Sigmoid colon (tissue), 7 donors: Measurements from ENCODE around the gene XDH. TPM values are rescaled to one million over a fixed set of nuclear protein-coding genes. Genes with fewer than 3 reads are reported as not detected.

ENCODE experiments used
- DNase-seq: peaks from one replicate; pipeline ENCODE4 v3.0.0-alpha.2; 2019
- H3K27ac ChIP-seq, 4 donors: fragments of 200-600 bp; sonication (generic); one replicate each; pipeline ENCODE4 v1.5.1; 2016 to 2019; ENCODE audit warnings: mild to moderate bottlenecking in 1 of 4
- H3K27me3 ChIP-seq, 3 donors: fragments of 200-600 bp; sonication (generic); one replicate each; pipeline ENCODE4 v1.5.1; 2019; ENCODE audit warnings: mild to moderate bottlenecking in 1 of 3
- H3K36me3 ChIP-seq, 4 donors: fragments of 200-600 bp; sonication (generic); one replicate each; pipeline ENCODE4 v1.5.1; 2016 to 2019
- H3K4me1 ChIP-seq, 4 donors: fragments of 200-600 bp; sonication (generic); one replicate each; pipeline ENCODE4 v1.5.1; 2017 to 2019
- H3K4me3 ChIP-seq, 4 donors: fragments of 200-600 bp; sonication (generic); one replicate each; pipeline ENCODE4 v1.5.1; 2017 to 2019; ENCODE audit warnings: mild to moderate bottlenecking in 2 of 4, moderate library complexity in 1 of 4
- H3K9me3 ChIP-seq, 4 donors: fragments of 200-600 bp in 3 of 4; sonication (generic) in 3 of 4; one replicate each; pipeline versions ENCODE4 v1.5.1 to v1.6.1; 2013 to 2019
- CTCF ChIP-seq, 4 experiments: fragments of 450-650 bp in 3 of 4; fragments of 200-600 bp in 1 of 4; IDR thresholded peaks; one replicate each; pipeline ENCODE4 v1.5.1; 2016 to 2019; ENCODE audit warnings: antibody characterized with exemption in 4 of 4, mild to moderate bottlenecking in 3 of 4, moderate library complexity in 2 of 4
- EP300 ChIP-seq, 4 donors: sonication (generic); formaldehyde crosslinking; IDR thresholded peaks; one replicate each; pipeline ENCODE4 v1.6.1; 2017; ENCODE audit warnings: antibody characterized with exemption in 4 of 4
- POLR2A ChIP-seq, 2 donors: fragments of 450-650 bp; IDR thresholded peaks; one replicate each; pipeline ENCODE4 v1.6.1; 2016; ENCODE audit warnings: antibody characterized with exemption in 2 of 2, mild to moderate bottlenecking in 2 of 2, moderate library complexity in 2 of 2
- POLR2AphosphoS5 ChIP-seq, 4 donors: sonication (generic); formaldehyde crosslinking; IDR thresholded peaks; one replicate each; pipeline ENCODE4 v1.6.1; 2017; ENCODE audit warnings: antibody characterized with exemption in 4 of 4
- WGBS, 2 donors: extraction: QIAGEN DNeasy Blood & Tissue Kit; methylation state at CpG; one replicate each; pipeline ENCODE4 v1.1.7; 2013; 5-methylcytosine and 5-hydroxymethylcytosine counted together
- intact Hi-C: fragments of 100-400 bp; cut with DNase I; formaldehyde crosslinking; loops from one replicate; pipeline ENCODE4 v1.15.1; 2023
- polyA plus RNA-seq, 3 donors: library from polyadenylated mRNA; stranded (reverse); fragments of 200-250 nt; gene quantifications; one replicate each; pipeline ENCODE4 v1.2.3, GENCODE V29; 2013
- total RNA-seq, 4 donors: library from RNA; depleted of rRNA; stranded (reverse); fragments of >200 nt; gene quantifications; one replicate each; pipeline ENCODE4 v1.1.0, GENCODE V29; 2016
- donor health status: healthy with polysubstance abuse.
- donor health status: Bipolar disorder and iron deficiency.
- donor health status: healthy.

XDH gene
- total and polyA plus RNA-seq, 7 donors: 0.71 to 30.1 (median 10.7) TPM; not detected in 3

DNA sequence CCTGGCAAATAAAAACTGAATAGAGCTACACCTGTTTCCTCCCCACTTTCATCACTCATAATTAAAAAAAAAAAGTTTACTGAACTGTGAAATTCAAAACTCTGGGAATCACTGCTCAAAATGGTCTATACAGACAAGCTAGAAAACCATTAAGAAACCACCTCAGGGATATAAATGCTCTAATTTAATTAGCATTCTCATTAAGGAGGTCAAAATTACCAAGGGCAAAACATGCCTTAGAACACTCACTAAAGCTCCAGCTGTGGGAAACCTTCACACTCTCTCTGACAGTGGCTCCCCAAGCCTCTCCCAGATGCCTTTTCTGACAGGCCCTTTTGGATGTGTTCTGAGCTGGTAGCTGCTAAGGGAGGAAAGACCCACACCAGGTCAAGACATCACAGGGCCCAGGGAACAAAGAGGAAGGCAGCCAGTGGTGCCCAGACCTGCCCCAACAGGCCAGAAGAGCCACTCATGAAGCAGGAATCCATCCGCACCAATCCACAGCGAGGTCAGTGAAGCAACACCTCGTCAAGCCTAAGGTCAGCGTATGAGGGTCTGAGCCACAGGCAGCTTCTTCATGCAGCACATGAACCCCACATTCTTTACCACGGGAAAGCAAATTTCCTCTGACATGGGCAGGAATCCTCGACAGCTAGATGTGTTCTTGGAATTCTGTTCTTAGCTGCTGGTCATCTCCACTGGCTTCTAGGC, 35.6 kb downstream of the XDH start:
- Histone ChIP-seq H3K36me3 (no peaks in the 10 kb centered on the region), H3K27ac (no peak overlapping the region), H3K4me1 (no peaks in the 10 kb centered on the region), H3K4me3 (no peak overlapping the region), H3K9me3 (no peaks in the 10 kb centered on the region), H3K27me3 (no peaks in the 10 kb centered on the region)
- no peak for TF ChIP-seq EP300 (IDR thresholded peaks at IDR 0.05)
- no peak for TF ChIP-seq POLR2AphosphoS5 (IDR thresholded peaks at IDR 0.05)
- no peak for TF ChIP-seq CTCF (IDR thresholded peaks at IDR 0.05)
- no peak for TF ChIP-seq POLR2A (IDR thresholded peaks at IDR 0.05)
- DNase-seq: no peak
- 90 to 91% methylated on average over 6 of the region's 6 CpGs for WGBS, 2 donors
- intact Hi-C loops: no loop called here

- Histone ChIP-seq H3K27ac (no peak overlapping the region), H3K9me3 (no peaks in the 10 kb centered on the region), H3K4me1 (no peaks in the 10 kb centered on the region), H3K4me3 (no peak overlapping the region), H3K27me3 (no peaks in the 10 kb centered on the region), H3K36me3 (no peaks in the 10 kb centered on the region)
- no peak for DNase-seq
- TF ChIP-seq POLR2A (IDR thresholded peaks at IDR 0.05) (no peak), POLR2AphosphoS5 (IDR thresholded peaks at IDR 0.05) (no peak), CTCF (IDR thresholded peaks at IDR 0.05) (no peak), EP300 (IDR thresholded peaks at IDR 0.05) (no peak)
- intact Hi-C loops: no loop called here
- WGBS, 2 donors: 39 to 80% methylated on average over 3 of the region's 3 CpGs
Measured at GRCh38 chr2:31378389-31378788, 36.2 kb downstream of the XDH start.

DNA sequence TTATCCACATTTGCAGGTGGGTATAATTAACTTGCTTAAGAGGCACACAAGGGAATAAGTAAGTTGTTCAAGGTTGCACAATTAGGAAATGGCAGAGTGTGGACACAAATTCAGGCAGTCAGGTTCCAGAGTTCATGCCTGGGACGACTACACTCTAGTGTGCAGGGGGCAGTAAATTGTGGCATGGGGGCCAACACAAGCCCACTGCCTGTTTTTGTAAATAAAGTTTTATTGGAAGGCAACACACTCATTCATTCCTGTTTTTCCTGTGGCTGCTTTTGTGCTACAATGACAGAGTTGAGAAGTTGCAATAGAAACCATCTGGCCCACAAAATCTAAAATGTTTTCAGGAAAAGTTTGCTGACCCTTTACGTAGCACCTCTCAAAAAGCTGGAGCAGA, 41.4 kb downstream of the XDH start:
- Histone ChIP-seq H3K36me3 (no peaks in the 10 kb centered on the region), H3K4me1 (no peaks in the 10 kb centered on the region), H3K27me3 (no peaks in the 10 kb centered on the region), H3K4me3 (no peak overlapping the region), H3K27ac (no peak overlapping the region), H3K9me3 (no peaks in the 10 kb centered on the region)
- TF ChIP-seq EP300 (IDR thresholded peaks at IDR 0.05) (no peak), POLR2AphosphoS5 (IDR thresholded peaks at IDR 0.05) (no peak), CTCF (IDR thresholded peaks at IDR 0.05) (no peak), POLR2A (IDR thresholded peaks at IDR 0.05) (no peak)
- 75 to 86% methylated on average over 2 of the region's 2 CpGs for WGBS, 2 donors
- intact Hi-C loops: no loop called here
- DNase-seq: no peak

DNA sequence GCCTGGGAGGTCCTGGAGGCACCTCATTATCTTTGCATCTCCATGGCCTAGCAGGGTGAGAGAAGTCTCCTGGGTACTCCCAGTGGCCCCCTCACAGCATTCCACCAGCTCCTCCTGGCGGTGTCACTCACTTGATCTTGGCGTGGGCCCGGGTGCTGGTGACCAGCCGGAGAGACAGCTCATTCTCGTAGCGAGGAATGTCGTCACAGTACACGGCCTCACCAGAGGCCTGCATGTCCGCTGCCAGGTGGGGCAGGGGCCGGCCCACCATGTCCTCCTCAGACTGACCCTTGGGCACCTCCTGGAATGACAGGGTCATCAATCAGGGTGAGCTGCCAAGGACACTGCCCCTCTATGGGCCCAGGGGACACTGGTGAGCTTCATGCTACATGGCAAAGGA, 42.4 kb downstream of the XDH start:
- Histone ChIP-seq H3K4me1 (no peaks in the 10 kb centered on the region), H3K4me3 (no peak overlapping the region), H3K27me3 (no peaks in the 10 kb centered on the region), H3K36me3 (no peaks in the 10 kb centered on the region), H3K9me3 (no peaks in the 10 kb centered on the region), H3K27ac (no peak overlapping the region)
- 95% methylated on average over 10 of the region's 10 CpGs for WGBS, 2 donors
- TF ChIP-seq EP300 (IDR thresholded peaks at IDR 0.05) (no peak), CTCF (IDR thresholded peaks at IDR 0.05) (no peak), POLR2A (IDR thresholded peaks at IDR 0.05) (no peak), POLR2AphosphoS5 (IDR thresholded peaks at IDR 0.05) (no peak)
- DNase-seq: no peak
- intact Hi-C loops: no loop called here

DNA sequence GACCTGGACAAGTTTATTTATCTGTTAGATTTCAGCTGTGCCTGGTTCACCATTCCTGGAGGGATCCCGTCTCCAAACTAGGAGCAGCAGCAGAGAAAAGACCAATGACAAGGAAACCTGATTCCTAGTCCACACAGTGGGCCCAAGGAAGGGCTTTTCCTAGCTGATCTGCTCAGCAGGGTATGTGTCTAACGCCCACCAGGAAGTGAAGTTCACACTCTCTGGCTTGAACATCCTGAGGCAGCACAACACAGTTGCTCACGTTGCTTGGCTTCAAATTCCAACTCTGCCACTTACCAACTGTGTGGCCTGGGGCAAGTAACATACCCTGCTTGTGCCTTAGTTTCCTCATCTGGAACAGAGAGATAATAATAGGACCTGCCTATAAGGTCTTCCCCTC, 42.9 kb downstream of the XDH start:
- no peak for TF ChIP-seq POLR2AphosphoS5 (IDR thresholded peaks at IDR 0.05)
- TF ChIP-seq EP300 (IDR thresholded peaks at IDR 0.05): no peak
- TF ChIP-seq POLR2A (IDR thresholded peaks at IDR 0.05): no peak
- no peak for TF ChIP-seq CTCF (IDR thresholded peaks at IDR 0.05)

More for the DNA sequence above, 42.9 kb downstream of the XDH start:
- H3K27me3 ChIP-seq: no peaks in the 10 kb centered on the region
- no peaks in the 10 kb centered on the region for H3K4me1 ChIP-seq
- DNase-seq: no peak
- H3K9me3 ChIP-seq: no peaks in the 10 kb centered on the region
- no peak overlapping the region for H3K4me3 ChIP-seq
- 75 to 90% methylated on average over 3 of the region's 3 CpGs for WGBS, 2 donors
- no peak overlapping the region for H3K27ac ChIP-seq
- intact Hi-C loops: no loop called here
- H3K36me3 ChIP-seq: no peaks in the 10 kb centered on the region
